HUES48 (cell line): ENCODE results near the gene LAMA2.

ENCODE experiments used
- H3K27ac ChIP-seq: one replicate; pipeline ENCODE4 v1.7.0; 2013; ENCODE audit warnings: low read depth, low read length, inconsistent platforms
- H3K27me3 ChIP-seq: 2 replicates; pipeline ENCODE4 v1.6.1; 2013; ENCODE audit warnings: mild to moderate bottlenecking, low read length; ENCODE audit not compliant: control insufficient read depth, insufficient read depth
- H3K36me3 ChIP-seq: 2 replicates; pipeline ENCODE4 v1.6.1; 2013; ENCODE audit warnings: low read length; ENCODE audit not compliant: control insufficient read depth, insufficient read depth
- H3K4me1 ChIP-seq: 2 replicates; pipeline ENCODE4 v1.6.1; 2013; ENCODE audit warnings: mild to moderate bottlenecking, low read length; ENCODE audit not compliant: control insufficient read depth, insufficient read depth
- H3K4me3 ChIP-seq: 2 replicates; pipeline ENCODE4 v1.5.1; 2013; ENCODE audit warnings: mild to moderate bottlenecking, low read depth, low read length
- H3K9ac ChIP-seq: 2 replicates; pipeline ENCODE4 v1.6.1; 2013; ENCODE audit warnings: mild to moderate bottlenecking, low read depth, low read length, moderate library complexity
- H3K9me3 ChIP-seq: 2 replicates; pipeline ENCODE4 v1.6.1; 2013; ENCODE audit warnings: low read length; ENCODE audit not compliant: control insufficient read depth, insufficient read depth

Gene LAMA2

DNA sequence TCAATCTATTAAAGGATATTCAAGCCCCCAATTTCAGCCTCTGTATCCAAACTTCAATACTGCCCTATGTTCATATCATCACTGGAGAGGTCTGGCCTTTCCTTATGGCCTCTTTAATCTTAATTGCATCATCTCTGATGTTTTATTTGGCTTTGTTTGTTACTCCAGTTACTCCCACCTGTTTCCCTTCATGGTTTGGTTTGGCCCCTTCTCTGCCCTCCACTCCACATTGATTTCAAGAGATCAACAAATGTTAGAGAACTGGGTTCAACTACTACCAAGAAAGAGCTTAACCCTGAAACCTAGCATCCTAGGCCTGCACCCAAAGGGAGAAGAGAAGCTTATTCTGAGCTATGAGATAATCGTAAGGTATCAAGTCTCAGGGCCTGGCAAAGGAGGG lies 221.6 kb downstream of the LAMA2 start:
- Histone ChIP-seq H3K27ac (no peak overlapping the region), H3K36me3 (no peaks in the 10 kb centered on the region), H3K9me3 (no peaks in the 10 kb centered on the region), H3K4me3 (no peak overlapping the region), H3K27me3 (no peaks in the 10 kb centered on the region), H3K4me1 (peaks cover 18% of the 10 kb centered on the region; the same call in 1 of the 2 replicates), H3K9ac (no peak overlapping the region)

DNA sequence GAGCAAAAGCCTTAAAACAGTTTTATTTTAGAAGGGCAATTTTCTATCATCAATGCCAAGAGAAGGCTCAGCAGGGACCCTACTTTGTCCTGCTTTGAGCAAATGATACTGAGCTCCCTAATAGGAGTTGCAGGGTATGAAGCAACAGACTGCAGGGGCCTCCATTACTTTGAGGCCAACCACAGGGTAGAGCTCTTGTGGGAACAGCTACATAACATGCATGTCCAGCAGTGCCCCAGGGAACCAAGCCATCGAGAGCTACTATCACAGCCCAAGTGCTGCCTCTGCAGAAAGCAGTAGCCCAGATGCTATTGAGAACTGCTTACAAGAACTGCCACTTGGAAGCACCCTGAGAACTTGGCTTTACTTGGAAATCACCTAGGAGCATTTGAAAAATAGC lies 222.1 kb downstream of the LAMA2 start:
- Histone ChIP-seq H3K4me1 (peaks cover 18% of the 10 kb centered on the region; the same call in 1 of the 2 replicates), H3K27me3 (no peaks in the 10 kb centered on the region), H3K27ac (no peak overlapping the region)

DNA sequence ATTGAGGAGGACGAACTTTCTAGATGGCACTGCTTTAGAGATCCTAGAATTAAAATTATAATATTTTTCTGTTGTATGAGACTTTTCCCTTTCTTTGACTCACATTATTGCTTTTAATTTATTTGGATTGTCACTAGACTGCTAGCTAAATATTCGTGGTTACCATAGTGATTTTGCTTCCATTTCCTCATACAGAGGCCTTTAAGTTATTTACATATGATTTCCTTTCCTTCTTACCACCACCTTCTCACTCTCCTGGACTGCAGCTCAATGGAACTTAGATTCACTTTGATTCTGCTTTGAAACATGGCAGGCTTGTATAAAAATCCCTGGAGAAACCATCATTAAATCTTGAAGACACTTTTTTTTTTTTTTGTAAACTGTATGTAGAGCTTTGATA lies 222.9 kb downstream of the LAMA2 start:
- Histone ChIP-seq H3K36me3 (no peaks in the 10 kb centered on the region), H3K9ac (no peak overlapping the region), H3K9me3 (no peaks in the 10 kb centered on the region), H3K27me3 (no peaks in the 10 kb centered on the region), H3K4me3 (no peak overlapping the region), H3K4me1 (peaks cover 18% of the 10 kb centered on the region; the same call in 1 of the 2 replicates), H3K27ac (no peak overlapping the region)

More for the DNA sequence above, 222.1 kb downstream of the LAMA2 start:
- no peak overlapping the region for H3K9ac ChIP-seq
- H3K9me3 ChIP-seq = no peaks in the 10 kb centered on the region
- no peaks in the 10 kb centered on the region for H3K36me3 ChIP-seq
- no peak overlapping the region for H3K4me3 ChIP-seq

DNA sequence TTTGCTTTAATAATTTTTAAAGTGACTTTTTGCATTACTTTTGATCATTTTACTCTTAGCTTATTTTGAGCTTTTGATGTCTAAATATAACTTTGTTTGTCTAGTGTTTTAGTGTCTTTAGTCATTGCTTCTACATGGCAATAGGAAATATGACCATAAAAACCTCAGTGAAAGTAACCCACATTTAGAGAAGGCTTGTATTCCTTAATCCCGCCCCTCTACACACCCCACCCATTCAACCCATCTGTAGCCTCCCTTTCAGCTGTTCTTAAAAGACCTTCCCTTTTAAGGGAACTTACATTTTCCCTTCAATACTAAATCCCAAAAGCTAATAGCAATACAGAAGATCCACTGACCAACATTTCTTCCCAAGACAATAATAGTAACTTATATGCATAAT lies 225.4 kb downstream of the LAMA2 start:
- no peak overlapping the region for H3K27ac ChIP-seq
- H3K4me1 ChIP-seq = peaks cover 18% of the 10 kb centered on the region; the same call in 1 of the 2 replicates
- H3K36me3 ChIP-seq = no peaks in the 10 kb centered on the region
- no peaks in the 10 kb centered on the region for H3K9me3 ChIP-seq
- H3K9ac ChIP-seq = no peak overlapping the region
- no peaks in the 10 kb centered on the region for H3K27me3 ChIP-seq
- no peak overlapping the region for H3K4me3 ChIP-seq

GRCh38 chr6:129110690-129111343 lies 227.9 kb downstream of the LAMA2 start:
- H3K4me1 ChIP-seq = peaks cover 10% of the 10 kb centered on the region; the same call in 1 of the 2 replicates
- H3K9ac ChIP-seq = no peak overlapping the region
- no peak overlapping the region for H3K4me3 ChIP-seq
- no peaks in the 10 kb centered on the region for H3K27me3 ChIP-seq
- H3K9me3 ChIP-seq = no peaks in the 10 kb centered on the region
- no peak overlapping the region for H3K27ac ChIP-seq
- no peaks in the 10 kb centered on the region for H3K36me3 ChIP-seq

DNA sequence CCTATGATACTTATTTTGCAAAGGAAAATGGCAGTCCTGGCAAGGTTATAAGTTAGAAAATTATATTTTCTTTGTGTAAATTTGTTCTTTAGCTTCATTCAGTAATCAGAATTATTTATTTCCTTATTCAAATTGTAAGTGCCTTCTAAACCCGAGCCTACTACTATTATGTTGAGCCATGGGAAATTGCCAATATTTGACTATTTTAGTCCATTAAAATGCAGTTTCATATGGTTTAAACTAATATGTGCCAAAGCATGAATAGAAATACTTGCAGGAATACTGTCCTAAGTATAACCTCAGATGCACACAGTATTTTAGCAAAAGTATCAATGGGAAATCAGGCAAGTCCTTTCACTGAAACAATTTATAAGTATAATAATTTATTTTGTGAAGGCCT lies 228.4 kb downstream of the LAMA2 start:
- Histone ChIP-seq H3K27ac (no peak overlapping the region), H3K9ac (no peak overlapping the region), H3K4me3 (no peak overlapping the region), H3K4me1 (peaks cover 6% of the 10 kb centered on the region; the same call in 1 of the 2 replicates), H3K27me3 (no peaks in the 10 kb centered on the region), H3K36me3 (no peaks in the 10 kb centered on the region), H3K9me3 (no peaks in the 10 kb centered on the region)

GRCh38 chr6:129111853-129112252 lies 228.9 kb downstream of the LAMA2 start:
- no peak overlapping the region for H3K9ac ChIP-seq
- H3K27me3 ChIP-seq = no peaks in the 10 kb centered on the region
- no peak overlapping the region for H3K27ac ChIP-seq
- no peaks in the 10 kb centered on the region for H3K9me3 ChIP-seq
- H3K4me1 ChIP-seq = peaks cover 3% of the 10 kb centered on the region; the same call in 1 of the 2 replicates
- H3K4me3 ChIP-seq = no peak overlapping the region
- H3K36me3 ChIP-seq = no peaks in the 10 kb centered on the region

DNA sequence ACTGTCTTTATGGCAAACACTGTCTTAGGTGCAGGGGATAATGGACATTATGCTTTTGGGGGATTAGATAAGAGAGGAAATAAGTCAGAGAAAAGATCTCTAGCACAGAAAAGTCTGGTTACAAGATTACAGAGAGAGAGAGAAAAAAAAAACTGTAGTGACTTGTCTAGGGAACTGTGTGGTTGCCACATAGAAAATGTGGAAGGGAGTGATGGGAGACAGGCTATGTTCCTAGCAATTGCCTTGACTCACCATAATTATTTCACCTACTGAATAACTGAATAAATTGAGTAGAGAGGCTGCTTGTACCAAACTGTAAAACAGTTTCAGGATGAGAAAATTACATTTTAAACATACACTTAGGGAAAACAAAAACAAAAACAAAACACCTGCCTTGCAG lies 229.7 kb downstream of the LAMA2 start:
- no peak overlapping the region for H3K27ac ChIP-seq
- H3K4me3 ChIP-seq = no peak overlapping the region

DNA sequence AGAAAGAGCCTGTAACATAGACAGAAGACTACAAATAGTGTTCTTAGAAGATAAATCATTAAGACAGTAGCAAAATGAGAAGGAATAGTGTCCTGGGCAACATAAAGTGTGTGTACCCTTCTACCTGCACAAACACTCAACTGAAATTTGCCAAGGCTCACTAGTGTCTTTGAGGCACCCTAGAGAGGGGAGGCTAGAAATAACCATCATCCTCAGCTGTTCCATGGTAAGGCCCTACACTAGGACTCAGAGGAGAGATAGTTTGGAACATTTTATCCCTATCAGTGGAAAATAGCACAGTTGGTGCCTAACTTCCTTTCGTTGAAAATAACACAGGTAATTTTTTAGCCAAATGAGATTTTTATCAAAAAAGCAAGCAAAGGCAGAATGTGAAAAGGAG lies 230.7 kb downstream of the LAMA2 start:
- Histone ChIP-seq H3K4me1 (no peaks in the 10 kb centered on the region), H3K27ac (no peak overlapping the region), H3K4me3 (no peak overlapping the region), H3K27me3 (no peaks in the 10 kb centered on the region), H3K9ac (no peak overlapping the region), H3K9me3 (no peaks in the 10 kb centered on the region), H3K36me3 (no peaks in the 10 kb centered on the region)

More for the DNA sequence above, 229.7 kb downstream of the LAMA2 start:
- H3K4me1 ChIP-seq = no peaks in the 10 kb centered on the region
- H3K36me3 ChIP-seq = no peaks in the 10 kb centered on the region
- no peaks in the 10 kb centered on the region for H3K9me3 ChIP-seq
- no peak overlapping the region for H3K9ac ChIP-seq
- H3K27me3 ChIP-seq = no peaks in the 10 kb centered on the region

DNA sequence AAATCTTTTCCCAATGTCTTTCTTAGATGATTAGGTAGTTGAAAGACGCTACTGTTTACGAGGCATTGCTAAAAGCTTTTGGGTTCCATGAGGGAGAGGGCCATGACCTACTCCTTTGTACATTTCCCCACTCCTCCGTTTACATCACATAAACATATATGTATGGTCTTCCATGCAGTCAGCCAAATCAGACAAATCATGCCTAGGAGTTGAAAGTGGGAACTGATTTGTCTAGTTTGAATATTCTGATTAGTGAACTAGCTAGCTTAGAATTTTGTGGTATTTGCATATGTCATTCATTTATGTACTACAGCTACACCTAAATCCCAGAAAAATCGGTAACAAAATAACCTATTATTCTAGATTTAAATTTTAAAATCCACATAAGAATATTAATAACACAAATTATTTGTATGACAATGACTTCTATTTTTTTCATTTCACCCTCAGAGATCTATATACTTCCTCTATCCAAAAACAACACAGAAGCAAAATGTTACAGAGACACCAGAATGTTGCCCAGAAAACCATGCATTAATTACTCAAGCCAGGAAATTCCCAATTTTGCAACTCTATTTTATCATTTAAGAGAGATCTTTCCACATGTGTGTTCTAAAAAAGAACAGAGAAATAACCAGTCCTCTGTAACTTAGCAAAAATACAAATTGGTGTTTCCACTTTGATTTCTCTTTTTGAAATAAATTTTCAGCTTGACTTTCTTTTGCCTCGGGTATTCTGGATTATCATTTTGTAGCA lies 231.9 kb downstream of the LAMA2 start:
- Histone ChIP-seq H3K9ac (no peak overlapping the region), H3K27ac (no peak overlapping the region), H3K27me3 (no peaks in the 10 kb centered on the region), H3K4me3 (no peak overlapping the region), H3K36me3 (no peaks in the 10 kb centered on the region), H3K4me1 (no peaks in the 10 kb centered on the region), H3K9me3 (no peaks in the 10 kb centered on the region)

- no peaks in the 10 kb centered on the region for H3K36me3 ChIP-seq
- no peaks in the 10 kb centered on the region for H3K27me3 ChIP-seq
- no peak overlapping the region for H3K4me3 ChIP-seq
- H3K9me3 ChIP-seq = no peaks in the 10 kb centered on the region
- no peak overlapping the region for H3K27ac ChIP-seq
- no peaks in the 10 kb centered on the region for H3K4me1 ChIP-seq
- H3K9ac ChIP-seq = no peak overlapping the region
These were observed 232.5 kb downstream of the LAMA2 start for GRCh38 chr6:129115471-129115870.
